HG03442 (cell line): ENCODE results near the gene FA2H.
"Not testable (repeated sequence)": the region's sequence is repeated elsewhere in the genome, so short reads cannot be mapped to it uniquely, and the experiment has no call there.

ENCODE experiments used
- ATAC-seq: cut with Tn5 transposase; IDR thresholded peaks from one replicate; pipeline ENCODE4 v1.9.1; 2021; ENCODE audit warnings: mild to moderate bottlenecking, moderate library complexity; ENCODE audit not compliant: unreplicated experiment

Gene FA2H

GRCh38 chr16:74725651-74726455 lies 48.8 kb downstream of the FA2H start:
- no peak for ATAC-seq

DNA sequence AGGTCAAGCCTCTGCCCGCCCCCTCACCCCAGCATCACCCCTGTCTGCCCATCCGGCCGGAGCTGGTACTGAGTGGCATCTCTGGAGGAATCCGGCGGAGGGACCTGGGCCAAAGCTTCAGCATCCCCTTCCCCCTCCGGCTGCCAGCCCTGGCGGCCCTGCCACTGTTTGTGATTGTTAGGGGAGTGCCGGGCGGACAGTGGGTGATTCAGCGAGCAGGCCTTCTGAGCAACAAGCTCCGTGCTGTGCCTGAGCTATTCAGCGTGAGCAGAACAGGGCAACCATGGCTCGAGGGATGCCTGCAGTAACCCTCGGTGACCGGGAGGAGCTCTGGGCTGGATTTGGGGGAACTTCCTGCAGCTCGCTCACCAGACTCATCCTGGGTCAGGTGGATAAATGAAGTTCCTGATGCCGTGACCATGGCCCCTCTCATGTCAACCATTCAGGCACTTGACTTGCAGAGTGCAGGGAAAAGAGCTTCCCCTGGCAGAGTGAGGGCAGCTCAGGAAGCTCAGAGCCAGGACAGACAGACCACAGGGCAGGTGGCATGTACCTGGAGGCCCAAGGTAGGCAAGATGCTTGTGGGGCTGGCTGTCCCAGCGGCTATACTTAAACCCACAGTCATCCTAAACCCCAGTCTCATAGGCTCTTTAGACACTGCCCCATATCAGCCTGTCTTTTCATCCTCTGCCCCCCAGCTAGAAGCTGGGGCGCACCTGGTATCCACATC lies 49.6 kb downstream of the FA2H start:
- no peak for ATAC-seq

- ATAC-seq = no peak
Measured at GRCh38 chr16:74723256-74723655, 51.4 kb downstream of the FA2H start.

GRCh38 chr16:74722156-74722555 lies 52.5 kb downstream of the FA2H start:
- ATAC-seq = not testable (repeated sequence)

DNA sequence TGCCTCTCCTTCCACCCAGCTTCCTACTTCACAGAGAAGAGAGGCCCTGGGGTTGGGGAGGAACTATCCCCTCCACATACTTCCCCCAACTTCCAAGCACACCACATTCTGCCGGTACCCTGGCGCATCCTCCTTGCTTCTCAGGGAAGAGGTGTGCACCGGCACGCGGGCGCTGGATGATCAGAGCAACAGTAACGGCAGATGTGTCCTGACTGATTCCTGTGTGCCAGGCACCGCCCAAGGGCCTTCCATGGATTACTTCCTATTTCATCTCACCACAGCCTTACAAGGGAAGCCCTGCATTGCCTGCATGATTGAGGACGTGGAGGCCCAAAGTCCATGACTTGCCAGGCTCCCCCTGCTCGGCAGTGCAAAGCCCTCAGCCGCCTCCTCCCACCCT lies 52.9 kb downstream of the FA2H start:
- no peak for ATAC-seq

GRCh38 chr16:74720579-74720978 lies 54.0 kb downstream of the FA2H start:
- ATAC-seq = no peak

GRCh38 chr16:74718741-74719610 lies 55.6 kb downstream of the FA2H start:
- no peak for ATAC-seq

DNA sequence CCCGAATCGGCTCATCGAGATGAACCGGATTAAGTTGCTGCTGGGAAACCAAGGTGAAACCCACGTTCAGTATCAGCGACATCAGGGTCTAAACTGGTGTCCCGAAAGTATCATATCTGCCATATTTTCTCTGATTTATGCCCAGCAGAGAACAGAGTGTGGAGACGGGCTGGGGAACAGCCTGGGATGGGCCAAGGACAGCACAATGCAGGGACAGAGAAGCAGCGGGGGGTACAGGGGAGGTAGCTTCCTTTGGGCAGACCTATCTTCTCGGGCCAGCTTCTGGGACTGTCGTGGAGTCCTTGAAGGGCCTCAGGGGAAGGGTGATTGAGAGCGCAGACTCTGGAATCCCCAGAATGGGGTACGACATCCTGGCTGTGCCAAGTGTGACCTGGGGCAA lies 56.5 kb downstream of the FA2H start:
- no peak for ATAC-seq

DNA sequence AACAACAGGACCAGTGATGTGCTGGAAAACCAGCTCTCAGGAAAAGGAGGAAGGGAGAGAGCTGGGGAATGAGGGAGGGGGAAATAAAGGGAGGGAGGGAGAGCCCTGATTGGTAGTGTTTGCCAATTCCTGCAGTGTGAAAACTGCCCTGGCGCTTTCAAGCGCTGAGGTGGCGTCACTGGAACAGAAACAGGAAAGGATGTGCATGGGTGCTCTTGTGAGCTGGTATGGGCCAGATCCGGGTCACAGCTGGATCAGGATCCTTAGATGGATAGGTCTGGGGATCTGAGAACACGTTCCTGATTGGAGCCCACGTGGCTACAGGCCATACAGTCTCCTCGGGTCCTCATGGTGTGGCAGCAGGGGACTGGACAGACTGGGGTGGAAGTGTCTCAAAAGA lies 57.3 kb downstream of the FA2H start:
- ATAC-seq = no peak

GRCh38 chr16:74716355-74716754 lies 58.3 kb downstream of the FA2H start:
- ATAC-seq = no peak

GRCh38 chr16:74713876-74714275 lies 60.7 kb downstream of the FA2H start:
- ATAC-seq = no peak

- ATAC-seq = no peak
Measured at GRCh38 chr16:74713325-74713724, 61.3 kb downstream of the FA2H start.

GRCh38 chr16:74711938-74712337 lies 62.7 kb downstream of the FA2H start:
- ATAC-seq = no peak

GRCh38 chr16:74710401-74710800 lies 64.2 kb downstream of the FA2H start:
- no peak for ATAC-seq

DNA sequence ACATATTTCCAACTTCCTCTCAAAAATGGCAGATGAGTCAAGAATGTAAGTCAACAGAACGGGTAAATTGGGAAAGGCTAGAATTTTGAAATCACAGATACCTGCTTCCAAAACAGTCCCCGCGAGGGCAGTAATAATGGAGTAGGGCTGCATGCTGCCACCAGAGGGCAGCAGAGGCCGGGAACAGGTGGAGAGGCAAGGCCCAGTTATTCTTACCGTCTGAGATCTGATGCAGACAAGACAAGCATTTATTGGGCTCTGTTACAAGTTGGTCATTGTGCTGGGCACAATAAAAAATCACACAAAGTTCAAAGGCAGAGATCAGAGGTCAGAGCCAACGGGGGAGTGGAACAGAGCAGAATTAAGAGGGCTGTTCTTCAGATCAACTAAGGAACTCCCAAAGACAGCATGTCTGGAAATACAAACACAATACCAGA lies 65.2 kb downstream of the FA2H start:
- ATAC-seq = peak; percentile 67

- peak; percentile 36 for ATAC-seq
Measured at GRCh38 chr16:74700438-74701225, 74.0 kb downstream of the FA2H start, which contains the start of gene MLKL. Gene MLKL (minus strand): TSS chr16:74700862. CDS start chr16:74695757, 5,105 bp downstream.

- ATAC-seq = peak; percentile 9
Measured at GRCh38 chr16:74700116-74700437, 74.5 kb downstream of the FA2H start.

DNA sequence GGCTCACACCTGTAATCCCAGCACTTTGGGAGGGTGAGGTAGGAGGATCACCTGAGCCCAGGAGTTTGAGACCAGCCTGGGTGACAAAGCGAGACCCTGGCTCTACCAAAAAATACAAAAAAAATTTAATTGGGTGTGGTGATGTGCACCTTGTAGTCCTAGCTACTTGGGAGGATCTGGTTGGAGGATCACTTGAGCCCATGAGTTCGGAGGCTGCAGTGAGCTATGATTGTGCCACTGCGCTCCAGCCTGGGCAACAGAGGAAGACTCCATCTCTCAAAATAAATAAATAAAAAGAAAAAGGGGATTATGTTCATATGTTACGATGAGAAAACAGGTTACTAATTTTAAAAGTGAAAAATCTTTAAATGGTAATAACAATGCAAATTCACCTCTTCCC lies 75.0 kb downstream of the FA2H start:
- ATAC-seq = no peak

DNA sequence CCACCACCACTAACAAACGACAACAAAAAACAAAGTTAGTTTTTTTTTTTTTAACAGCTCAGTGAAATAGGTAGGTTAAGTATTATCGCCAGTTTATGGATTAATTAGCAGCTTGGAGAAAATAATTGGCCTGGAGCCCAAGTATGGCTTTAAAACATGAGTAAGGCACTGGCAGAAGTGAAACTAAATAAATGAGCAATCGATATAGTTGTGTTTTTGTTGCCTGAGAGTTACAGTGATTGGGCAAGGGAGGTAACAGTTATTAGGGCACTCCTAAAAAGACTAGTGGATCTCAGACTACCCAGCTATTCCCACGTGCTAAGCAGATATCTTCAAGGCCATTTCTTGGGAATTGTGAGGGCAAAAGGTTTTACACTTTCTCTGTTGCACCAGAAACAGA lies 76.4 kb downstream of the FA2H start:
- ATAC-seq = peak; percentile 31
